GM10847 (cell line): ENCODE results near the gene CAMTA1.

Experiments used
- POLR2A ChIP-seq: IDR thresholded peaks from 2 replicates; pipeline ENCODE4 v1.6.1; 2011; ENCODE audit not compliant: insufficient read length; ENCODE audit errors: extremely low read depth

CAMTA1 gene

GRCh38 chr1:7292036-7292681 is 506.9 kb downstream of the CAMTA1 start:
- no peak for TF ChIP-seq POLR2A

- no peak for TF ChIP-seq POLR2A
Observed at GRCh38 chr1:7292714-7293419, 507.6 kb downstream of the CAMTA1 start.

- no peak for TF ChIP-seq POLR2A
Observed at GRCh38 chr1:7293702-7294629, 508.7 kb downstream of the CAMTA1 start.

GRCh38 chr1:7294636-7295035 is 509.4 kb downstream of the CAMTA1 start:
- TF ChIP-seq POLR2A: no peak

- TF ChIP-seq POLR2A: no peak
Observed at GRCh38 chr1:7295946-7296345, 510.7 kb downstream of the CAMTA1 start.

- TF ChIP-seq POLR2A: no peak
Observed at GRCh38 chr1:7296968-7297367, 511.7 kb downstream of the CAMTA1 start.

DNA sequence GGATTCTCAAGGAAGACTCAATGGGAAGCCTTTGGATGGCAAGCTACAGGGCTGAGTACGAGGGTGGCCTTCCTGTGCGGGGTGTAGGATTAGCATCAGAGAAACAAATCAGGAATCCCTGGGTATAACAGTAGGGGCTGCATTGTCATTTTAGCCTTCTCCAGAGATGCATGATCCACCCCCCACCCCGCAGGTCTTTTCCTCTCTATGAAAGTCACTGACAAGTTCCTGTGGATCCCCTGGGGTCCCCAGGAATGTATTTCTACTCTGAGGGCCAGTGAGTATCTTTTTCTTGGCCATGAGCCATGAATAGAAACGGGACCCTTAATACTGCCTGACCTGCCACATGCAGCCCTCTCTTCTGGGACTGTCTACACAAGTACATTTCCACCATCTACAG is 512.9 kb downstream of the CAMTA1 start:
- no peak for TF ChIP-seq POLR2A

DNA sequence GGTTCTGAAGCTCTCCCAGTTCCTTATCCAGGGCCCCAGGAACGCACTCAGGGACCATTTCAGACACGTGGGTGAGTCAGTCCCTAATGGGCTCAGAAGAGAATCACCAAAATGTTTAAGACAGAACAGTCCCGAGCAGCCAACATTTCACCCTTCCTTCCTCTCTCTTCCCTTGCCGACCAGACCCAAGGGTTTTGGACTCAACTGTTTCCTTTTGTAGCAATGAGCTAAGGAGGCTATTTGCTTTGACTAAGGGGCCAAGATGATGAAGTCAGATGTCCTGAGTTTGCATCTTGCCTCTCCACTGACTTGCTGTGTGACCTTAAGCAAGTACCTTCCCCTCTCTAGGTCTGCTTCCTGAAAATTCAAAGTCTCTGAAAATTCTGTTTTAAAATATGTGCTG is 513.5 kb downstream of the CAMTA1 start:
- TF ChIP-seq POLR2A: no peak

DNA sequence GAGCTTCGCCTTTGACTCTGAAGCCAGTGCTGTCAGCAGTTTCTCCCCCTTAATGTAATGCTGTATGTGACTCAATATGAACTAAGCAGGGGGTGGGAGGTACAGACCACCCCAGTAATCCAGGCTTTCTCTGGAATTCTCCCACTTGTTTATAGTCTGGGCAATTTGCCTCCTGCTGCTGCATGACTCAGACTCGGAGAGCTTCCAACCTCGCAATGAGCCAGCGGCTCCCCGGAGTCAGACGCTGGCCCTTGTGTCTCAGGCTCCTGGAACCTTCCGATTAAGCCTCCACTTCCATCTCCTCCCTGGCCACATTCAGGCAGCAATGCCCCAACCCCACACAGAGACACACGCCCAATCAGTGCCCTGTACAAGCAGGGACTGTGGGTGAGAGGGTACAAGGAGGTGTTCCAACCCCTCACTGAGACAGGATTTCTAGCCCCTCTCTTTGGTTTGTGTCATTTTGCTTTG is 514.1 kb downstream of the CAMTA1 start:
- no peak for TF ChIP-seq POLR2A

DNA sequence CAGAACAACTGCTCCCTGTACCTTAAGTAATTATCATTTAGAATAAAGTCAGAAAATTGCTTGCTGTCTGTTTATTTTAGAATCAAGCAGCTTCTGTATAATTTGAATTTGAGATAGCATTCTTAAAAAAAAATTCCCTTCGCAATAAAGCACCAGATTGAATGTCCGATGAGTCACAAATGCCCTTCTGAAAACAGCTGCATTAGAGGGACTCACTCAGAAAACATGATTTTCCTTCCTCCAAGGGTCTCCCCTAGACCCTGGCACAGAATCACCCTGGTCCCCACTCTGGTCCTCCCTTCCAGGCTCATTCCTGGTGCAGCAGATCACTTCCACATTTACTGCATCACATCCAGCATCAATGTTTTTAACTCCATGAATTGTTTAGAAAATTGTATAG is 514.7 kb downstream of the CAMTA1 start:
- no peak for TF ChIP-seq POLR2A

GRCh38 chr1:7300893-7301663 is 515.8 kb downstream of the CAMTA1 start:
- TF ChIP-seq POLR2A: no peak

- no peak for TF ChIP-seq POLR2A
Observed at GRCh38 chr1:7301664-7301981, 516.4 kb downstream of the CAMTA1 start.

GRCh38 chr1:7302126-7302525 is 516.9 kb downstream of the CAMTA1 start:
- no peak for TF ChIP-seq POLR2A

- no peak for TF ChIP-seq POLR2A
Observed at GRCh38 chr1:7302873-7303272, 517.6 kb downstream of the CAMTA1 start.
